DND-41 (cell line): ENCODE results near the gene MYO16.

Experiments used
- ATAC-seq: fragments of 200-7000 bp; cut with Tn5 transposase; 3 replicates; pipeline ENCODE4 v1.9.1; 2021; ENCODE audit warnings: low read depth; ENCODE audit not compliant: insufficient read depth
- DNase-seq: peaks from one replicate; pipeline ENCODE4 v3.0.0-alpha.2; 2020
- H2AFZ ChIP-seq: 2 replicates; pipeline ENCODE4 v1.6.0; 2012; ENCODE audit warnings: low read depth, low read length
- H3K27ac ChIP-seq: 2 replicates; pipeline ENCODE4 v1.5.1; 2012; ENCODE audit warnings: low read length, inconsistent platforms
- H3K27me3 ChIP-seq: fragments of 200-600 bp; sonication (generic); 2 replicates; pipeline ENCODE4 v1.6.0; 2012; ENCODE audit warnings: low read length, mild to moderate bottlenecking, inconsistent platforms; ENCODE audit not compliant: insufficient read depth, poor library complexity
- H3K36me3 ChIP-seq: 2 replicates; pipeline ENCODE4 v1.5.1; 2012; ENCODE audit warnings: low read length, inconsistent platforms; ENCODE audit not compliant: insufficient read depth
- H3K4me1 ChIP-seq: 2 replicates; pipeline ENCODE4 v1.5.1; 2012; ENCODE audit warnings: mild to moderate bottlenecking, low read length; ENCODE audit not compliant: insufficient read depth
- H3K4me2 ChIP-seq: 2 replicates; pipeline ENCODE4 v1.6.0; 2012; ENCODE audit warnings: mild to moderate bottlenecking, moderate library complexity, low read length, inconsistent platforms; ENCODE audit not compliant: insufficient read depth
- H3K4me3 ChIP-seq, 2 experiments: fragments of 200-600 bp in 1 of 2; shearing (Covaris generic) in 1 of 2; 2 replicates each; pipeline ENCODE4 v1.5.1; 2012 to 2016; ENCODE audit warnings: inconsistent platforms in 2 of 2, low read length in 2 of 2, mild to moderate bottlenecking in 2 of 2, low read depth in 1 of 2, moderate library complexity in 1 of 2
- H3K79me2 ChIP-seq: 2 replicates; pipeline ENCODE4 v1.6.0; 2012; ENCODE audit warnings: low read length, inconsistent platforms; ENCODE audit not compliant: insufficient read depth
- H3K9ac ChIP-seq: 2 replicates; pipeline ENCODE4 v1.6.0; 2012; ENCODE audit warnings: low read depth, mild to moderate bottlenecking, inconsistent platforms, low read length, moderate library complexity
- H3K9me3 ChIP-seq: 2 replicates; pipeline ENCODE4 v1.5.1; 2012; ENCODE audit warnings: low read length, moderate library complexity, mild to moderate bottlenecking, inconsistent platforms; ENCODE audit not compliant: insufficient read depth, severe bottlenecking
- H4K20me1 ChIP-seq: 2 replicates; pipeline ENCODE4 v1.6.0; 2012; ENCODE audit warnings: low read length; ENCODE audit not compliant: insufficient read depth
- EZH2 ChIP-seq: IDR thresholded peaks from 3 replicates; pipeline ENCODE4 v1.6.1; 2012; ENCODE audit warnings: borderline replicate concordance, low read depth, mild to moderate bottlenecking, moderate library complexity, low read length, inconsistent platforms; ENCODE audit not compliant: severe bottlenecking
- TF ChIP-seq, protein P1 (sequence below): IDR thresholded peaks from 2 replicates; pipeline ENCODE4 v1.5.1; 2012; ENCODE audit warnings: borderline replicate concordance, low read length, moderate library complexity, mild to moderate bottlenecking; ENCODE audit not compliant: poor library complexity, severe bottlenecking; ENCODE audit errors: extremely low read depth

Gene MYO16

GRCh38 chr13:109114162-109114561 is 484.8 kb downstream of the MYO16 start:
- no peaks in the 10 kb centered on the region for H4K20me1 ChIP-seq
- H3K4me2 ChIP-seq: no peak overlapping the region
- ATAC-seq (no peak), DNase-seq (no peak)
- H3K36me3 ChIP-seq: no peaks in the 10 kb centered on the region
- H3K9ac ChIP-seq: no peak overlapping the region
- no peaks in the 10 kb centered on the region for H3K27me3 ChIP-seq
- H3K4me1 ChIP-seq: peaks cover 7% of the 10 kb centered on the region
- no peak overlapping the region for H2AFZ ChIP-seq
- no peaks in the 10 kb centered on the region for H3K79me2 ChIP-seq
- TF ChIP-seq, protein P1, sequence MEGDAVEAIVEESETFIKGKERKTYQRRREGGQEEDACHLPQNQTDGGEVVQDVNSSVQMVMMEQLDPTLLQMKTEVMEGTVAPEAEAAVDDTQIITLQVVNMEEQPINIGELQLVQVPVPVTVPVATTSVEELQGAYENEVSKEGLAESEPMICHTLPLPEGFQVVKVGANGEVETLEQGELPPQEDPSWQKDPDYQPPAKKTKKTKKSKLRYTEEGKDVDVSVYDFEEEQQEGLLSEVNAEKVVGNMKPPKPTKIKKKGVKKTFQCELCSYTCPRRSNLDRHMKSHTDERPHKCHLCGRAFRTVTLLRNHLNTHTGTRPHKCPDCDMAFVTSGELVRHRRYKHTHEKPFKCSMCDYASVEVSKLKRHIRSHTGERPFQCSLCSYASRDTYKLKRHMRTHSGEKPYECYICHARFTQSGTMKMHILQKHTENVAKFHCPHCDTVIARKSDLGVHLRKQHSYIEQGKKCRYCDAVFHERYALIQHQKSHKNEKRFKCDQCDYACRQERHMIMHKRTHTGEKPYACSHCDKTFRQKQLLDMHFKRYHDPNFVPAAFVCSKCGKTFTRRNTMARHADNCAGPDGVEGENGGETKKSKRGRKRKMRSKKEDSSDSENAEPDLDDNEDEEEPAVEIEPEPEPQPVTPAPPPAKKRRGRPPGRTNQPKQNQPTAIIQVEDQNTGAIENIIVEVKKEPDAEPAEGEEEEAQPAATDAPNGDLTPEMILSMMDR: no peak
- TF ChIP-seq EZH2: no peak
- H3K27ac ChIP-seq: no peak overlapping the region
- H3K4me3 ChIP-seq: no peak overlapping the region
- H3K9me3 ChIP-seq: no peaks in the 10 kb centered on the region

GRCh38 chr13:109114991-109115390 is 485.6 kb downstream of the MYO16 start:
- no peak overlapping the region for H3K4me3 ChIP-seq
- TF ChIP-seq EZH2: no peak
- TF ChIP-seq, protein P1: no peak
- H3K9ac ChIP-seq: no peak overlapping the region
- ATAC-seq (no peak), DNase-seq (no peak)
- H2AFZ ChIP-seq: no peak overlapping the region
- H3K27me3 ChIP-seq: no peaks in the 10 kb centered on the region
- no peaks in the 10 kb centered on the region for H3K36me3 ChIP-seq
- no peak overlapping the region for H3K4me2 ChIP-seq
- no peak overlapping the region for H3K27ac ChIP-seq
- H4K20me1 ChIP-seq: no peaks in the 10 kb centered on the region
- no peaks in the 10 kb centered on the region for H3K9me3 ChIP-seq
- peaks cover 7% of the 10 kb centered on the region for H3K4me1 ChIP-seq
- H3K79me2 ChIP-seq: no peaks in the 10 kb centered on the region

DNA sequence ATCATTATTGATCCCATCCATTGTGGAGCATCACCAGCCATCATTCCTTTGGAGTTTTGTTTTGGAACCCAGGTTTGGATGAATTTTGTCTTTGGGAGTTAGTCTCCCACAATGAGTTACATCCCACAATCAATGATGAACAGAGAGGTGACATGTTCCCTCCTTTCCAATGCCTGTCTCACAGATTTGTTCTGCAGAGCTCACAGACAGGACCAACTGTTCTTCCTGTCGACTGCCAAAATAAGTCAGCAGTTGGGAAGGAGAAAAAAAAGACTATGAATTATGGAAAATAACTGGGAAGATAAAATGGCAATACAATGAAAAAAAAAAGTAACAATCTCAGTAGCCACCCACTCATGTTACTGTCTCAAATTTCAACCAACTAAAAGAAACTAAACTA is 489.1 kb downstream of the MYO16 start:
- no peak overlapping the region for H2AFZ ChIP-seq
- H3K4me3 ChIP-seq: no peak overlapping the region
- H3K9ac ChIP-seq: no peak overlapping the region
- H3K27ac ChIP-seq: no peak overlapping the region
- H3K79me2 ChIP-seq: no peaks in the 10 kb centered on the region
- peaks cover 3% of the 10 kb centered on the region for H3K4me1 ChIP-seq
- no peaks in the 10 kb centered on the region for H3K9me3 ChIP-seq
- H4K20me1 ChIP-seq: no peaks in the 10 kb centered on the region
- H3K27me3 ChIP-seq: no peaks in the 10 kb centered on the region
- no peaks in the 10 kb centered on the region for H3K36me3 ChIP-seq
- ATAC-seq: no peak
- H3K4me2 ChIP-seq: no peak overlapping the region
- DNase-seq: no peak
- TF ChIP-seq EZH2: no peak
- TF ChIP-seq, protein P1: no peak

DNA sequence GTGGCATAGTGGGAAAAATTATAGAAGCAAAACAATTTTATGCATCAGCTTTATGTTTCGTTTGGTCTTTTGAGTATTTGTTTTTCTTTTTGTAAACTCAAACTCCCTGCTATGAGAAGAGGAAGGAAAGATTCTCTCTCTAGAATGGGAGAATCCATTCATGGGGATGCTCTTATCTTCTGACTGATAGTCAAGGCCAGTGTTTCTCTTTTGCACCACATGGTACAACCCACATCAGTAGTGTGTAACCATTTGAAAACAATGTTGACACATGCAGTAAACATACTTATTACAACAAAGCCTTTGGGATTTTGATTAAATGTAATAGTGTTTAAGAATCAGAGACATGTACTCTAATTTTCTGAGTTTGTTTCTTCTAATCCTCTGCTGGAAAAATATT is 490.5 kb downstream of the MYO16 start:
- no peaks in the 10 kb centered on the region for H3K4me1 ChIP-seq
- no peaks in the 10 kb centered on the region for H4K20me1 ChIP-seq
- no peaks in the 10 kb centered on the region for H3K36me3 ChIP-seq
- H3K9ac ChIP-seq: no peak overlapping the region
- H2AFZ ChIP-seq: no peak overlapping the region
- H3K4me2 ChIP-seq: no peak overlapping the region
- ATAC-seq (no peak), DNase-seq (no peak)
- TF ChIP-seq, protein P1: no peak
- TF ChIP-seq EZH2: no peak
- H3K79me2 ChIP-seq: no peaks in the 10 kb centered on the region
- no peaks in the 10 kb centered on the region for H3K9me3 ChIP-seq
- H3K27me3 ChIP-seq: no peaks in the 10 kb centered on the region
- no peak overlapping the region for H3K4me3 ChIP-seq
- no peak overlapping the region for H3K27ac ChIP-seq
